ENCODE data around the gene SP1.

- peak; percentile 97 for TF ChIP-seq POLR2A (IDR thresholded peaks at IDR 0.05)
- peak in 2 of 4 experiments; percentile 5 to 13 for TF ChIP-seq CTCF (IDR thresholded peaks at IDR 0.05)
- TF ChIP-seq POLR2AphosphoS5 (IDR thresholded peaks at IDR 0.05): peak; percentile 99
Measured at GRCh38 chr12:53441040-53441833, 61.3 kb downstream of the SP1 start, which contains the start of gene PRR13.

Data from prostate gland (tissue), 2 donors.